K562 (cell line): ENCODE measurements around the gene FCRLA. TPM values are rescaled to one million over a fixed set of nuclear protein-coding genes. Genes with fewer than 3 reads are reported as not detected.
A peak's percentile ranks its signal among the peaks of the same experiment; 100 is the strongest.

ENCODE experiments used
- ATAC-seq: fragments of 200-7000 bp; cut with Tn5 transposase; 3 replicates; pipeline ENCODE4 v1.9.1; 2020; ENCODE audit warnings: moderate library complexity
- Bru-seq: library from RNA; stranded (reverse); fragments of 400-500 nt; gene quantifications from one replicate; lab custom pipeline; 2021; lab: Mats Ljungman, UMichigan
- BruChase-seq, 2 experiments: library from RNA; stranded (reverse); fragments of 400-500 nt; gene quantifications; one replicate each; lab custom pipeline; 2021; lab: Mats Ljungman, UMichigan
- BruUV-seq: library from RNA; stranded (reverse); fragments of 400-500 nt; replicated peaks from 2 replicates; lab custom pipeline; 2021; lab: Mats Ljungman, UMichigan
- CTCF ChIA-PET: fragments of 300-600 bp; formaldehyde crosslinking; extraction: SDS; loops from one replicate; lab custom pipeline; 2021; ENCODE audit warnings: low intra/inter-chr PET ratio; lab: Yijun Ruan, JAX
- POLR2A ChIA-PET: fragments of 300-600, 350-650 bp; sonication (Branson Sonifier 250); formaldehyde crosslinking; extraction: SDS; loops from one replicate; lab custom pipeline; 2021; ENCODE audit warnings: antibody characterized with exemption, inconsistent platforms; lab: Yijun Ruan, JAX
- DNase-seq, 4 experiments: peaks; one replicate each; pipeline versions ENCODE4 v3.0.0 to v3.0.0-alpha.2; 2011 to 2018; ENCODE audit warnings: low spot score in 3 of 4, mixed read lengths in 3 of 4; ENCODE audit errors: extremely low read depth in 1 of 4
- FAIRE-seq: peaks from 2 replicates; lab custom pipeline; 2011; peaks lifted over from hg19 to GRCh38; lab: Jason Lieb, UNC
- H2AFZ ChIP-seq: 2 replicates; pipeline ENCODE4 v1.6.0; 2011; ENCODE audit warnings: low read depth, low read length, control low read depth, inconsistent platforms
- H3K27ac ChIP-seq: fragments of 200-600 bp; 3 replicates; pipeline ENCODE4 v1.8.0; 2011; ENCODE audit warnings: low read depth, mild to moderate bottlenecking, control low read depth, inconsistent platforms, low read length, moderate library complexity, mixed read lengths; ENCODE audit errors: extremely low read depth
- H3K27me3 ChIP-seq, 2 experiments: fragments of 300-600 bp in 1 of 2; 2 replicates in 1 of 2; 3 replicates in 1 of 2; pipeline versions ENCODE4 v1.6.0 to v1.8.0; 2011; ENCODE audit warnings: inconsistent platforms in 2 of 2, low read length in 2 of 2, mild to moderate bottlenecking in 1 of 2, mixed read lengths in 1 of 2, moderate library complexity in 1 of 2; ENCODE audit not compliant: control insufficient read depth in 2 of 2, insufficient read depth in 2 of 2
- H3K36me3 ChIP-seq: fragments of 300-600 bp; 3 replicates; pipeline ENCODE4 v1.8.0; 2011; ENCODE audit warnings: mild to moderate bottlenecking, low read length, inconsistent platforms; ENCODE audit not compliant: control insufficient read depth, insufficient read depth
- H3K4me1 ChIP-seq, 2 experiments: fragments of 200-600 bp in 1 of 2; replicated peaks in 1 of 2; 2 replicates in 1 of 2; 3 replicates in 1 of 2; pipeline versions ENCODE4 v1.5.1 to v1.8.0; 2011; ENCODE audit warnings: inconsistent platforms in 2 of 2, low read length in 2 of 2, mild to moderate bottlenecking in 1 of 2, mixed read lengths in 1 of 2, moderate library complexity in 1 of 2; ENCODE audit not compliant: control insufficient read depth in 2 of 2, insufficient read depth in 2 of 2
- H3K4me2 ChIP-seq: 2 replicates; pipeline ENCODE4 v1.6.1; 2011; ENCODE audit warnings: low read length, control low read depth, inconsistent platforms, mixed read lengths; ENCODE audit not compliant: insufficient read depth
- H3K4me3 ChIP-seq: fragments of 200-600 bp; sonication (generic), shearing (Covaris generic); 2 replicates; pipeline ENCODE4 v1.5.1; 2016; ENCODE audit warnings: control low read depth, inconsistent platforms
- H3K79me2 ChIP-seq: fragments of 200-600 bp; 3 replicates; pipeline ENCODE4 v1.8.0; 2011; ENCODE audit warnings: low read length, inconsistent platforms; ENCODE audit not compliant: control insufficient read depth, insufficient read depth
- H3K9ac ChIP-seq, 2 experiments: 2 replicates each; pipeline versions ENCODE4 v1.6.0 to v1.6.1; 2011; ENCODE audit warnings: low read depth in 2 of 2, low read length in 2 of 2, control low read depth in 1 of 2, inconsistent platforms in 1 of 2, mild to moderate bottlenecking in 1 of 2, mixed read lengths in 1 of 2; ENCODE audit not compliant: insufficient read depth in 1 of 2
- H3K9me1 ChIP-seq: one replicate; pipeline ENCODE4 v1.6.0; 2011; ENCODE audit warnings: inconsistent platforms, mild to moderate bottlenecking, low read length, moderate library complexity; ENCODE audit not compliant: control insufficient read depth, insufficient read depth
- H3K9me3 ChIP-seq: replicated peaks from 2 replicates; pipeline ENCODE4 v1.5.1; 2011; ENCODE audit warnings: low read depth, low read length, inconsistent platforms; ENCODE audit not compliant: control insufficient read depth, insufficient read depth
- H4K20me1 ChIP-seq: replicated peaks from 2 replicates; pipeline ENCODE4 v1.6.1; 2011; ENCODE audit warnings: low read length, inconsistent platforms, mixed read lengths; ENCODE audit not compliant: control insufficient read depth, insufficient read depth
- BCOR ChIP-seq: fragments of 450-650 bp; IDR thresholded peaks from 2 replicates; pipeline ENCODE4 v1.6.1; 2016
- DDX20 ChIP-seq: fragments of 450-650 bp; IDR thresholded peaks from 2 replicates; pipeline ENCODE4 v1.6.1; 2016; ENCODE audit warnings: missing genetic modification characterization, low read depth, mild to moderate bottlenecking, missing compliant biosample characterization, moderate library complexity
- EHMT2 ChIP-seq: fragments of 450-650 bp; IDR thresholded peaks from 2 replicates; pipeline ENCODE4 v1.6.1; 2018; ENCODE audit warnings: antibody characterized with exemption
- EP400 ChIP-seq: fragments of 450-650 bp; IDR thresholded peaks from 2 replicates; pipeline ENCODE4 v1.6.1; 2017; ENCODE audit warnings: antibody characterized with exemption, mild to moderate bottlenecking, moderate library complexity
- FOXA3 ChIP-seq, 2 experiments: fragments of 450-650 bp in 1 of 2; sonication (generic) in 1 of 2; formaldehyde crosslinking; IDR thresholded peaks in 1 of 2; conservative IDR thresholded peaks in 1 of 2; 2 replicates each; pipeline versions ENCODE4 v1.4.0 to v1.8.0; 2020 to 2022; ENCODE audit warnings: mild to moderate bottlenecking in 2 of 2, missing genetic modification reagents in 1 of 2
- FOXK2 ChIP-seq, 2 experiments: fragments of 450-650 bp; IDR thresholded peaks in 1 of 2; conservative IDR thresholded peaks in 1 of 2; 2 replicates each; pipeline ENCODE4 v1.6.1; 2016; ENCODE audit warnings: low read depth in 2 of 2, mild to moderate bottlenecking in 1 of 2
- HDAC1 ChIP-seq, 2 experiments: fragments of 450-650 bp; IDR thresholded peaks; 2 replicates each; pipeline ENCODE4 v1.6.1; 2016 to 2017; ENCODE audit warnings: inconsistent platforms in 1 of 2, mild to moderate bottlenecking in 1 of 2, moderate library complexity in 1 of 2
- HOMEZ ChIP-seq: fragments of 250-450 bp; sonication (Bioruptor Pico); IDR thresholded peaks from 2 replicates; pipeline ENCODE4 v1.4.0; 2020; ENCODE audit warnings: mild to moderate bottlenecking, moderate library complexity
- MAX ChIP-seq: sonication (generic); formaldehyde crosslinking; IDR thresholded peaks from 2 replicates; pipeline ENCODE4 v1.9.0; 2022; ENCODE audit warnings: mild to moderate bottlenecking, missing genetic modification reagents
- SMARCE1 ChIP-seq: fragments of 450-650 bp; IDR thresholded peaks from 2 replicates; pipeline ENCODE4 v1.7.1; 2016; ENCODE audit warnings: mild to moderate bottlenecking
- TCF3 ChIP-seq: sonication (generic); formaldehyde crosslinking; IDR thresholded peaks from 2 replicates; pipeline ENCODE4 v1.4.0; 2020; ENCODE audit warnings: mild to moderate bottlenecking, missing genetic modification reagents
- ZNF12 ChIP-seq: sonication (generic); formaldehyde crosslinking; IDR thresholded peaks from 2 replicates; pipeline ENCODE4 v1.4.0; 2020; ENCODE audit warnings: mild to moderate bottlenecking, missing genetic modification reagents
- WGBS: fragments of 100-300 bp; shearing (Covaris generic); methylation state at CpG from one replicate; pipeline ENCODE4 v1.1.6; 2016; ENCODE audit warnings: low coverage, mixed read lengths; ENCODE audit not compliant: insufficient coverage; ENCODE audit errors: missing lambda C conversion rate; 5-methylcytosine and 5-hydroxymethylcytosine counted together
- in situ Hi-C: fragments of 300-500 bp; cut with MboI; formaldehyde crosslinking; loops from 4 replicates; pipeline ENCODE4 v1.15.0; 2018; ENCODE audit warnings: inconsistent platforms, mixed read lengths
- intact Hi-C: fragments of 100-400 bp; cut with micrococcal nuclease; formaldehyde crosslinking; loops from 2 replicates; pipeline ENCODE4 v1.14.2; 2022
- long read RNA-seq, 3 experiments: library from polyadenylated mRNA in 2 of 3; library from RNA in 1 of 3; unstranded in 2 of 3; stranded (forward) in 1 of 3; transcript quantifications; one replicate each; pipeline ENCODE4 v2.0.0, GENCODE V29; 2019 to 2022
- polyA minus RNA-seq, 3 experiments: library from RNA; depleted of rRNA, polyadenylated mRNA; stranded (reverse); fragments of >200 nt; gene quantifications; 2 replicates each; pipeline ENCODE4 v1.2.3, GENCODE V29; 2011
- polyA plus RNA-seq, 8 experiments: library from polyadenylated mRNA; depleted of rRNA in 4 of 8; stranded (reverse) in 5 of 8; unstranded in 3 of 8; fragments of >200 nt; fragmentation: Nextera tagmentation in 2 of 8; fragmentation: Illumina TruSeq in 1 of 8; extraction: Ambion mirVana in 2 of 8; extraction: Trizol in 1 of 8; gene quantifications; 2 replicates each; pipeline versions ENCODE4 v1.2.1 to v1.2.3, GENCODE V29; 2011 to 2014; ENCODE audit warnings: inconsistent platforms in 1 of 8, missing spikeins in 1 of 8
- total RNA-seq, 7 experiments: library from RNA; depleted of rRNA in 6 of 7; stranded (reverse); fragments of >200 nt in 6 of 7; fragmentation: Illumina TruSeq in 2 of 7; extraction: Trizol in 2 of 7; gene quantifications; 2 replicates each; pipeline versions ENCODE4 v1.2.1 to v1.2.3, GENCODE V29; 2011 to 2021; ENCODE audit warnings: low replicate concordance in 1 of 7

The FCRLA gene, protein sequence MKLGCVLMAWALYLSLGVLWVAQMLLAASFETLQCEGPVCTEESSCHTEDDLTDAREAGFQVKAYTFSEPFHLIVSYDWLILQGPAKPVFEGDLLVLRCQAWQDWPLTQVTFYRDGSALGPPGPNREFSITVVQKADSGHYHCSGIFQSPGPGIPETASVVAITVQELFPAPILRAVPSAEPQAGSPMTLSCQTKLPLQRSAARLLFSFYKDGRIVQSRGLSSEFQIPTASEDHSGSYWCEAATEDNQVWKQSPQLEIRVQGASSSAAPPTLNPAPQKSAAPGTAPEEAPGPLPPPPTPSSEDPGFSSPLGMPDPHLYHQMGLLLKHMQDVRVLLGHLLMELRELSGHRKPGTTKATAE
- total RNA-seq (2011; cell fraction: chromatin; rRNA removed; ENCODE audit: low replicate concordance) = 0.60 and 0.76 TPM in 2 replicates
- 0.53 and 1.2 TPM in 2 replicates for total RNA-seq (2011; cell fraction: nucleolus; rRNA removed)
- total RNA-seq (2011; cell fraction: nucleoplasm; rRNA removed) = 0.88 and 2.4 TPM in 2 replicates
- total RNA-seq (2014; rRNA removed) (0.09 and 1.0 TPM in 2 replicates), total RNA-seq (2014; rRNA removed; fragmentation: Illumina TruSeq; extraction: Trizol) (0.29 and 0.41 TPM in 2 replicates), total RNA-seq (2015; rRNA removed; fragmentation: Illumina TruSeq; extraction: Trizol) (0.36 and 0.45 TPM in 2 replicates), total RNA-seq (2021) (0.35 and 0.40 TPM in 2 replicates), polyA plus RNA-seq (2011; rRNA removed) (0.45 and 0.53 TPM in 2 replicates), polyA plus RNA-seq (2014; fragmentation: Illumina TruSeq; extraction: Trizol) (0.55 and 0.68 TPM in 2 replicates), polyA plus RNA-seq (2014; fragmentation: Nextera tagmentation; extraction: Ambion mirVana) (under 1 TPM; 0.44 to 0.84 TPM), polyA plus RNA-seq (2014; rRNA removed) (0.49 and 0.93 TPM in 2 replicates), polyA minus RNA-seq (2011; rRNA and poly(A)+ RNA removed) (0.18 TPM in 2 replicates), Bru-seq, nascent RNA (percentile 27 among the genes with signal in this experiment), BruChase-seq, experiment 1, labeled RNA remaining after a 2-hour chase (percentile 21 among the genes with signal in this experiment), BruChase-seq, experiment 2, labeled RNA remaining after a 6-hour chase (percentile 19 among the genes with signal in this experiment)
- polyA plus RNA-seq (2011; cell fraction: cytosol; rRNA removed) = 0.63 and 0.78 TPM in 2 replicates
- 0.41 and 0.48 TPM in 2 replicates for polyA plus RNA-seq (2011; cell fraction: nucleus; rRNA removed)
- polyA plus RNA-seq (2012) = 0.98 and 8.8 TPM in 2 replicates
- not detected in 2 replicates for polyA minus RNA-seq (2011; cell fraction: cytosol; rRNA and poly(A)+ RNA removed)
- polyA minus RNA-seq (2011; cell fraction: nucleus; rRNA and poly(A)+ RNA removed) = 0.27 and 0.44 TPM in 2 replicates
- long read RNA-seq, experiment 1 = 0 reads
- long read RNA-seq, experiment 2, partial matches to known transcripts = 0 of 1 reads
- long read RNA-seq, experiment 2, other reads (novel, unspliced or antisense) = 0 of 1 reads
- long read RNA-seq, experiment 3 = 0 reads

DNA sequence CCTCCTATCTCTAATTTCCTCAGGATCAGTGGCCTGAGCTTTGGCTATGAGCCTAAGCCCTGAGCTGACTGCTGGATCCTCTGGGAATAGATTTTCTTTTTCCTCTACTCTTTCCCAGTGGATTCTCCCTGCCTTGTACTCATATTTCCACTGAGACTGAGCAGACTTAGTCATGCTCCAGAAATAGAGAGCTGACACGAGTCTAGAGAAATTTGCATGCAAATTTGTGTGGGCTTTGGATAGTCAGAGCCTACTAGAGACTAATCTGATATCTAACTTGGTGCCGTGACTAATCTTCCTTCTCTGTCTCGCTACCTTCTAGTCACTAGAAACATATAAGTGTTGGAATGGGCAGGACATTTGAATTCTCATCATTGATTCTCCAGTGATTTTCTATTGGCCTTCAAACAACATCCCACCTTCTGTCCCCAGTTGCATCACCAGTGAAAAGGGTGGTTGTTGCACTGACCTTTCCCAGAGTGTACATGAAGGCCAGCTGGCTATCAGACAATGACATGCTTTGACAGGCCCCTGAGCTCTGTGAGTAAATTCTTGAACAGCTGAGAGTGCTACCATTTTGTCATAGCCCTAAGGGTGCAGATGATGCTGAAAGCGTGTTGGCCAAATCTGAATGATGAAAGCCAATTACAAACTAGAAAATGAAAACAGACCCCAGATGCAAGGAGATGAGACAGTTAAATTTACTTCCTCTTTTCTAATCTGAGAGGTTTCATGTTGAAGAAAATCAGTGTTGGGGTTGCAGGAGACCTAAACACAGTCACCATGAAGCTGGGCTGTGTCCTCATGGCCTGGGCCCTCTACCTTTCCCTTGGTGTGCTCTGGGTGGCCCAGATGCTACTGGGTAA, at the start of gene FCRLA:
FCRLA (plus strand) TSS at position 748 of the 866 bp plus-strand sequence; CDS start at position 784, 36 bp downstream.
- Histone ChIP-seq H3K27me3 (no peaks in the 10 kb centered on the region), H3K9me3 (no peaks in the 10 kb centered on the region), H3K9ac (peak within 1 kb of the TSS in 1 of 2 experiments; percentile 23; a peak in 1 of 4 replicates), H3K4me2 (peak within 1 kb of the TSS; percentile 28), H4K20me1 (no peaks in the 10 kb centered on the region), H3K27ac (peak within 1 kb of the TSS; percentile 48; the same call in 2 of the 3 replicates), H3K4me1 (peaks cover under 1 to 28% of the 10 kb centered on the region in 2 experiments), H3K79me2 (no peaks in the 10 kb centered on the region), H3K36me3 (no peaks in the 10 kb centered on the region), H3K9me1 (no peaks in the 10 kb centered on the region), H2AFZ (peak within 1 kb of the TSS; percentile 11; the same call in 1 of the 2 replicates), H3K4me3 (no peak within 1 kb of the TSS)
- intact Hi-C loops (loop anchor here (2.0 kb wide), 1 partner anchor 14 kb away; the partner anchor contains the start of gene FCRLB), in situ Hi-C loops (no loop called here)
- ATAC-seq (peak; percentile 76), FAIRE-seq (peak; percentile 85), DNase-seq (peak in 1 of 4 experiments; percentile 55)
- CTCF ChIA-PET = no interaction called here
- WGBS = 8% methylated on average over 4 of the region's 4 CpGs
- BruUV-seq = TSS peak; percentile 84
- POLR2A ChIA-PET = interaction anchor here (0.7 to 1.2 kb wide), 6 partner anchors 11 to 215 kb away, joined by 3 to 5 read pairs (median 4); no protein-coding TSS in a partner anchor
- TF ChIP-seq BCOR = no peak
- TF ChIP-seq DDX20 = 0 out of 2 replicates have a peak, but pooled peaks have one; percentile 33
- TF ChIP-seq FOXA3 (CRISPR knock-in tag; conservative IDR thresholded peaks at IDR 0.05 in 1 of 2, IDR thresholded peaks at IDR 0.05 in 1 of 2) = 0 out of 4 replicates have a peak, but pooled peaks of 1 of the 2 experiments have one; percentile 60
- peak in 1 of 2 experiments; percentile 30; a peak in 1 of 4 replicates for TF ChIP-seq FOXK2 (conservative IDR thresholded peaks at IDR 0.05 in 1 of 2, IDR thresholded peaks at IDR 0.05 in 1 of 2; ENCODE audit: low read depth in 2 of 2)
- TF ChIP-seq ZNF12 (CRISPR knock-in tag) = no peak
- peak; percentile 49; the same call in 1 of the 2 replicates for TF ChIP-seq EP400
- peak; percentile 69; the same call in 1 of the 2 replicates for TF ChIP-seq SMARCE1
- peak; percentile 80; the same call in 1 of the 2 replicates for TF ChIP-seq EHMT2
- no peak for TF ChIP-seq HOMEZ (CRISPR knock-in tag)
- TF ChIP-seq TCF3 = peak; percentile 57
- peak in 1 of 2 experiments; percentile 46; a peak in 1 of 4 replicates for TF ChIP-seq HDAC1 (IDR thresholded peaks at IDR 0.05)
- TF ChIP-seq MAX (CRISPR knock-in tag) = 0 out of 2 replicates have a peak, but pooled peaks have one; percentile 36
